GM12878 (cell line): ENCODE data around the gene M1AP. TPM values are rescaled to one million over a fixed set of nuclear protein-coding genes. Genes with fewer than 3 reads are reported as not detected.

Source experiments
- ATAC-seq: fragments of 200-7000 bp; cut with Tn5 transposase; 3 replicates; pipeline ENCODE4 v1.9.1; 2020; ENCODE audit warnings: mild to moderate bottlenecking, moderate library complexity
- BruUV-seq: library from RNA; stranded (reverse); fragments of 400-500 nt; replicated peaks from 2 replicates; lab custom pipeline; 2021; lab: Mats Ljungman, UMichigan
- CTCF ChIA-PET: fragments of 300-600 bp; sonication (Branson Sonifier 250); formaldehyde crosslinking; extraction: SDS; loops from one replicate; lab custom pipeline; 2021; ENCODE audit warnings: inconsistent platforms; lab: Yijun Ruan, JAX
- POLR2A ChIA-PET: fragments of 350-600 bp; formaldehyde crosslinking; extraction: SDS; loops from one replicate; lab custom pipeline; 2021; ENCODE audit warnings: inconsistent platforms; lab: Charles Lee
- RAD21 ChIA-PET: fragments of 300-600 bp; sonication (Branson Sonifier 250); formaldehyde crosslinking; loops from one replicate; lab custom pipeline; 2023; ENCODE audit warnings: antibody characterized with exemption; ENCODE audit not compliant: unreplicated experiment; lab: Charles Lee
- SMC1A ChIA-PET: fragments of 300-600 bp; sonication (Branson Sonifier 250); formaldehyde crosslinking; loops from one replicate; lab custom pipeline; 2023; ENCODE audit not compliant: unreplicated experiment, uncharacterized antibody; lab: Charles Lee
- DNase-seq: peaks from one replicate; pipeline ENCODE4 v3.0.0-alpha.2; 2011; ENCODE audit warnings: low read depth, low spot score
- FAIRE-seq: peaks from 3 replicates; lab custom pipeline; 2011; peaks lifted over from hg19 to GRCh38; lab: Jason Lieb, UNC
- H2AFZ ChIP-seq: 2 replicates; pipeline ENCODE4 v1.6.0; 2011; ENCODE audit warnings: low read depth, low read length, control low read depth; ENCODE audit not compliant: control insufficient read depth
- H3K27ac ChIP-seq: 2 replicates; pipeline ENCODE4 v1.5.1; 2011; ENCODE audit warnings: control low read depth; ENCODE audit not compliant: control insufficient read depth, insufficient read depth
- H3K27me3 ChIP-seq, 2 experiments: replicated peaks in 1 of 2; 2 replicates each; pipeline versions ENCODE4 v1.6.0 to v1.6.1; 2011; ENCODE audit warnings: low read length in 1 of 2; ENCODE audit not compliant: control insufficient read depth in 2 of 2, insufficient read depth in 2 of 2
- H3K36me3 ChIP-seq, 2 experiments: 2 replicates each; pipeline ENCODE4 v1.5.1; 2011; ENCODE audit warnings: low read length in 1 of 2; ENCODE audit not compliant: control insufficient read depth in 2 of 2, insufficient read depth in 2 of 2
- H3K4me1 ChIP-seq: 2 replicates; pipeline ENCODE4 v1.6.1; 2011; ENCODE audit warnings: mild to moderate bottlenecking, low read length, moderate library complexity, mixed read lengths; ENCODE audit not compliant: control insufficient read depth, insufficient read depth
- H3K4me2 ChIP-seq: 2 replicates; pipeline ENCODE4 v1.6.0; 2011; ENCODE audit warnings: control low read depth; ENCODE audit not compliant: control insufficient read depth, insufficient read depth
- H3K4me3 ChIP-seq: fragments of 200-600 bp; sonication (generic); 2 replicates; pipeline ENCODE4 v1.5.1; 2016
- H3K79me2 ChIP-seq: 2 replicates; pipeline ENCODE4 v1.6.0; 2011; ENCODE audit warnings: low read length; ENCODE audit not compliant: control insufficient read depth, insufficient read depth
- H3K9ac ChIP-seq: 2 replicates; pipeline ENCODE4 v1.8.0; 2011; ENCODE audit warnings: low read length, control low read depth, mixed read lengths; ENCODE audit not compliant: control insufficient read depth, insufficient read depth
- H3K9me3 ChIP-seq: replicated peaks from 3 replicates; pipeline ENCODE4 v1.5.1; 2011; ENCODE audit warnings: mild to moderate bottlenecking, low read length; ENCODE audit not compliant: control insufficient read depth, insufficient read depth
- H4K20me1 ChIP-seq: 2 replicates; pipeline ENCODE4 v1.6.0; 2011; ENCODE audit not compliant: control insufficient read depth, insufficient read depth
- CBX5 ChIP-seq: sonication (generic); IDR thresholded peaks from 2 replicates; pipeline ENCODE4 v1.6.1; 2016; ENCODE audit warnings: low read depth, moderate library complexity, mild to moderate bottlenecking, inconsistent platforms
- FOS ChIP-seq: IDR thresholded peaks from 3 replicates; pipeline ENCODE4 v1.6.1; 2011; ENCODE audit warnings: borderline replicate concordance; ENCODE audit not compliant: insufficient read length; ENCODE audit errors: extremely low read depth
- MYB ChIP-seq: fragments of 150-350 bp; IDR thresholded peaks from 2 replicates; pipeline ENCODE4 v1.6.1; 2014; ENCODE audit warnings: mild to moderate bottlenecking, low read depth, low read length, borderline replicate concordance
- NR2C1 ChIP-seq: fragments of 450-650 bp; IDR thresholded peaks from 2 replicates; pipeline ENCODE4 v1.6.1; 2017; ENCODE audit warnings: antibody characterized with exemption, mild to moderate bottlenecking, moderate library complexity
- PAX8 ChIP-seq: fragments of 450-650 bp; IDR thresholded peaks from 2 replicates; pipeline ENCODE4 v1.6.1; 2017; ENCODE audit warnings: mild to moderate bottlenecking, moderate library complexity
- ZNF207 ChIP-seq: fragments of 450-650 bp; IDR thresholded peaks from 2 replicates; pipeline ENCODE4 v1.6.1; 2014; ENCODE audit warnings: antibody characterized with exemption, mild to moderate bottlenecking, borderline replicate concordance
- ZSCAN29 ChIP-seq: fragments of 450-650 bp; IDR thresholded peaks from 2 replicates; pipeline ENCODE4 v1.6.1; 2017; ENCODE audit warnings: mild to moderate bottlenecking, moderate library complexity
- WGBS: methylation state at CpG from one replicate; pipeline ENCODE4 v1.1.6; 2016; ENCODE audit warnings: low lambda C conversion rate; ENCODE audit not compliant: insufficient replicate concordance, insufficient coverage; ENCODE audit errors: missing lambda C conversion rate; 5-methylcytosine and 5-hydroxymethylcytosine counted together
- in situ Hi-C: fragments of 300-500 bp; cut with MboI; formaldehyde crosslinking; loops from 9 replicates; pipeline ENCODE4 v1.14.3; 2018; ENCODE audit warnings: mixed read lengths
- intact Hi-C: fragments of 100-400 bp; cut with micrococcal nuclease; formaldehyde crosslinking; loops from one replicate; pipeline ENCODE4 v1.14.2; 2022; ENCODE audit not compliant: unreplicated experiment
- polyA plus RNA-seq, 11 experiments: library from polyadenylated mRNA; depleted of rRNA in 4 of 11; unstranded in 6 of 11; stranded (reverse) in 5 of 11; fragments of >200 nt; fragmentation: Nextera tagmentation in 4 of 11; fragmentation: Illumina TruSeq in 1 of 11; extraction: Ambion mirVana in 4 of 11; extraction: Trizol in 1 of 11; gene quantifications; 1 replicate in 1 of 11; 2 replicates in 10 of 11; pipeline versions ENCODE4 v1.2.1 to v1.2.3, GENCODE V29; 2011 to 2016; ENCODE audit warnings: inconsistent platforms in 2 of 11, missing spikeins in 2 of 11, low read depth in 1 of 11
- total RNA-seq, 4 experiments: library from RNA; depleted of rRNA in 3 of 4; stranded (reverse); fragments of >200 nt in 3 of 4; fragmentation: Illumina TruSeq in 1 of 4; extraction: Trizol in 1 of 4; gene quantifications; 2 replicates each; pipeline versions ENCODE4 v1.2.1 to v1.2.3, GENCODE V29; 2013 to 2021
- TF ChIP-seq, protein P1 (sequence below): IDR thresholded peaks from 2 replicates; pipeline ENCODE4 v1.6.1; 2011; ENCODE audit warnings: mild to moderate bottlenecking, low read depth, low read length, moderate library complexity; ENCODE audit not compliant: insufficient replicate concordance
- TF ChIP-seq, protein P2 (sequence below): fragments of 450-650 bp; IDR thresholded peaks from 2 replicates; pipeline ENCODE4 v1.6.1; 2016; ENCODE audit warnings: mild to moderate bottlenecking
- TF ChIP-seq, protein P3 (sequence below): IDR thresholded peaks from 2 replicates; pipeline ENCODE4 v1.6.1; 2011; ENCODE audit warnings: borderline replicate concordance, low read depth, mild to moderate bottlenecking, moderate library complexity, low read length; ENCODE audit not compliant: insufficient read depth, poor library complexity, severe bottlenecking
- TF ChIP-seq, protein P4 (sequence below): fragments of 450-650 bp; IDR thresholded peaks from 2 replicates; pipeline ENCODE4 v1.6.1; 2017; ENCODE audit warnings: low read depth, mild to moderate bottlenecking, moderate library complexity
- TF ChIP-seq, protein P5 (sequence below): fragments of 450-650 bp; formaldehyde crosslinking; IDR thresholded peaks from 2 replicates; pipeline ENCODE4 v1.4.0; 2022; ENCODE audit warnings: mild to moderate bottlenecking, moderate library complexity

The M1AP gene
- total and polyA plus RNA-seq, 10 of the 15 experiments (the other 5 are each of a cell fraction or from before 2014, with no cell fraction given): 0.04 to 0.32 (median 0.16) TPM; not detected in 4

DNA sequence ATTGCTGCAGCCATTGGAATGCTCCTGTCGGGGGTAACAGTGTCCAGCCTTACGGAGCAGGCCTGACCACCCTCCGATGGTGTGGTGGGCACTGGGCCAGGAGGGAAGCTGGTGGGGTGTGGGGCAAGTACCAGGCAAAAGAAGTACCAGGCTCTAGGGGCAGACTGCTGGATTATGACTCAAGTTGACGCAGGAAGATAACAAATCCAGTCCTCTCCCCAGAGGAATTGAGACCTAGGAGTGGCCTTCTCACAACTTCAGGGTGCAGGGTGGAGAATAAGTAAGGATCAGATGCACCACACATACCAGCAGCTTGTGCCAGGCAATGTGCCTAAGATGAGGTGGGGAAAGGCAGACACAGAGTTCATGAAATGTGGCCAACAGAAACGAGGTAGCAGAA lies 43.8 kb upstream of the M1AP start:
- Histone ChIP-seq H2AFZ (no peak overlapping the region), H3K4me2 (no peak overlapping the region), H3K4me3 (no peak overlapping the region), H3K79me2 (no peaks in the 10 kb centered on the region), H3K9ac (no peak overlapping the region), H3K4me1 (no peaks in the 10 kb centered on the region), H4K20me1 (no peaks in the 10 kb centered on the region), H3K9me3 (no peaks in the 10 kb centered on the region), H3K27me3 (peaks cover 0 to 2% of the 10 kb centered on the region in 2 experiments; a peak in 1 of 4 replicates), H3K36me3 (no peaks in the 10 kb centered on the region), H3K27ac (no peak overlapping the region)
- no peak for ATAC-seq
- WGBS: 31% methylated on average over 5 of the region's 5 CpGs
- ChIA-PET SMC1A (interaction anchor here (0.7 to 2.2 kb wide), 6 partner anchors 9 to 916 kb away, joined by 3 to 7 read pairs (median 4); no protein-coding TSS in a partner anchor), POLR2A (no interaction called here), RAD21 (interaction anchor here (1.1 to 2.0 kb wide), 4 partner anchors 22 to 184 kb away, joined by 3 to 12 read pairs (median 4); no protein-coding TSS in a partner anchor), CTCF (interaction anchor here (0.9 to 3.0 kb wide), 10 partner anchors 10 to 966 kb away, joined by 3 to 29 read pairs (median 6); no protein-coding TSS in a partner anchor)
- in situ Hi-C loops: loop anchor here (10.0 kb wide), 1 partner anchor 913 kb away; no protein-coding TSS in a partner anchor
- BruUV-seq: no TSS peak
- no peak for FAIRE-seq
- DNase-seq: no peak
- intact Hi-C loops: loop anchor here (10.0 kb wide), 1 partner anchor 933 kb away; no protein-coding TSS in a partner anchor
- TF ChIP-seq ZNF207 (no peak), CBX5 (no peak), PAX8 (no peak), MYB (no peak), FOS (no peak), ZSCAN29 (no peak), NR2C1 (no peak)
- TF ChIP-seq, protein P1, sequence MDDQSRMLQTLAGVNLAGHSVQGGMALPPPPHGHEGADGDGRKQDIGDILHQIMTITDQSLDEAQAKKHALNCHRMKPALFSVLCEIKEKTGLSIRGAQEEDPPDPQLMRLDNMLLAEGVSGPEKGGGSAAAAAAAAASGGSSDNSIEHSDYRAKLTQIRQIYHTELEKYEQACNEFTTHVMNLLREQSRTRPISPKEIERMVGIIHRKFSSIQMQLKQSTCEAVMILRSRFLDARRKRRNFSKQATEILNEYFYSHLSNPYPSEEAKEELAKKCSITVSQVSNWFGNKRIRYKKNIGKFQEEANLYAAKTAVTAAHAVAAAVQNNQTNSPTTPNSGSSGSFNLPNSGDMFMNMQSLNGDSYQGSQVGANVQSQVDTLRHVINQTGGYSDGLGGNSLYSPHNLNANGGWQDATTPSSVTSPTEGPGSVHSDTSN: no peak
- TF ChIP-seq, protein P2, sequence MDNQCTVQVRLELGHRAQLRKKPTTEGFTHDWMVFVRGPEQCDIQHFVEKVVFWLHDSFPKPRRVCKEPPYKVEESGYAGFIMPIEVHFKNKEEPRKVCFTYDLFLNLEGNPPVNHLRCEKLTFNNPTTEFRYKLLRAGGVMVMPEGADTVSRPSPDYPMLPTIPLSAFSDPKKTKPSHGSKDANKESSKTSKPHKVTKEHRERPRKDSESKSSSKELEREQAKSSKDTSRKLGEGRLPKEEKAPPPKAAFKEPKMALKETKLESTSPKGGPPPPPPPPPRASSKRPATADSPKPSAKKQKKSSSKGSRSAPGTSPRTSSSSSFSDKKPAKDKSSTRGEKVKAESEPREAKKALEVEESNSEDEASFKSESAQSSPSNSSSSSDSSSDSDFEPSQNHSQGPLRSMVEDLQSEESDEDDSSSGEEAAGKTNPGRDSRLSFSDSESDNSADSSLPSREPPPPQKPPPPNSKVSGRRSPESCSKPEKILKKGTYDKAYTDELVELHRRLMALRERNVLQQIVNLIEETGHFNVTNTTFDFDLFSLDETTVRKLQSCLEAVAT: no peak
- TF ChIP-seq, protein P3, sequence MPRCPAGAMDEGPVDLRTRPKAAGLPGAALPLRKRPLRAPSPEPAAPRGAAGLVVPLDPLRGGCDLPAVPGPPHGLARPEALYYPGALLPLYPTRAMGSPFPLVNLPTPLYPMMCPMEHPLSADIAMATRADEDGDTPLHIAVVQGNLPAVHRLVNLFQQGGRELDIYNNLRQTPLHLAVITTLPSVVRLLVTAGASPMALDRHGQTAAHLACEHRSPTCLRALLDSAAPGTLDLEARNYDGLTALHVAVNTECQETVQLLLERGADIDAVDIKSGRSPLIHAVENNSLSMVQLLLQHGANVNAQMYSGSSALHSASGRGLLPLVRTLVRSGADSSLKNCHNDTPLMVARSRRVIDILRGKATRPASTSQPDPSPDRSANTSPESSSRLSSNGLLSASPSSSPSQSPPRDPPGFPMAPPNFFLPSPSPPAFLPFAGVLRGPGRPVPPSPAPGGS: no peak
- TF ChIP-seq, protein P4, sequence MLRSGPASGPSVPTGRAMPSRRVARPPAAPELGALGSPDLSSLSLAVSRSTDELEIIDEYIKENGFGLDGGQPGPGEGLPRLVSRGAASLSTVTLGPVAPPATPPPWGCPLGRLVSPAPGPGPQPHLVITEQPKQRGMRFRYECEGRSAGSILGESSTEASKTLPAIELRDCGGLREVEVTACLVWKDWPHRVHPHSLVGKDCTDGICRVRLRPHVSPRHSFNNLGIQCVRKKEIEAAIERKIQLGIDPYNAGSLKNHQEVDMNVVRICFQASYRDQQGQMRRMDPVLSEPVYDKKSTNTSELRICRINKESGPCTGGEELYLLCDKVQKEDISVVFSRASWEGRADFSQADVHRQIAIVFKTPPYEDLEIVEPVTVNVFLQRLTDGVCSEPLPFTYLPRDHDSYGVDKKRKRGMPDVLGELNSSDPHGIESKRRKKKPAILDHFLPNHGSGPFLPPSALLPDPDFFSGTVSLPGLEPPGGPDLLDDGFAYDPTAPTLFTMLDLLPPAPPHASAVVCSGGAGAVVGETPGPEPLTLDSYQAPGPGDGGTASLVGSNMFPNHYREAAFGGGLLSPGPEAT: no peak
- TF ChIP-seq, protein P5, sequence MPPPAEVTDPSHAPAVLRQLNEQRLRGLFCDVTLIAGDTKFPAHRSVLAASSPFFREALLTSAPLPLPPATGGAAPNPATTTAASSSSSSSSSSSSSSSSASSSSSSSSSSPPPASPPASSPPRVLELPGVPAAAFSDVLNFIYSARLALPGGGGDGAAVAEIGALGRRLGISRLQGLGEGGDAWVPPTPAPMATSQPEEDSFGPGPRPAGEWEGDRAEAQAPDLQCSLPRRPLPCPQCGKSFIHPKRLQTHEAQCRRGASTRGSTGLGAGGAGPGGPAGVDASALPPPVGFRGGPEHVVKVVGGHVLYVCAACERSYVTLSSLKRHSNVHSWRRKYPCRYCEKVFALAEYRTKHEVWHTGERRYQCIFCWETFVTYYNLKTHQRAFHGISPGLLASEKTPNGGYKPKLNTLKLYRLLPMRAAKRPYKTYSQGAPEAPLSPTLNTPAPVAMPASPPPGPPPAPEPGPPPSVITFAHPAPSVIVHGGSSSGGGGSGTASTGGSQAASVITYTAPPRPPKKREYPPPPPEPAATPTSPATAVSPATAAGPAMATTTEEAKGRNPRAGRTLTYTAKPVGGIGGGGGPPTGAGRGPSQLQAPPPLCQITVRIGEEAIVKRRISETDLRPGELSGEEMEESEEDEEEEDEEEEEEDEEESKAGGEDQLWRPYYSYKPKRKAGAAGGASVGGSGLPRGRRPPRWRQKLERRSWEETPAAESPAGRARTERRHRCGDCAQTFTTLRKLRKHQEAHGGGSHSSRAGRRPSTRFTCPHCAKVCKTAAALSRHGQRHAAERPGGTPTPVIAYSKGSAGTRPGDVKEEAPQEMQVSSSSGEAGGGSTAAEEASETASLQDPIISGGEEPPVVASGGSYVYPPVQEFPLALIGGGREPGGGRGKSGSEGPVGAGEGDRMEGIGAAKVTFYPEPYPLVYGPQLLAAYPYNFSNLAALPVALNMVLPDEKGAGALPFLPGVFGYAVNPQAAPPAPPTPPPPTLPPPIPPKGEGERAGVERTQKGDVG (CRISPR knock-in tag): no peak
